Activated CD4-positive, alpha-beta T cell treated with anti-CD3 and anti-CD28 coated beads, Interleukin-2, Interleukin-4, amounts not matched to agents 100 ng/mL and 50 ng/mL, durations not matched to agents 16 hours and 8 hours (primary cell): ENCODE measurements around the gene SRM.
"Not testable (repeated sequence)": the region's sequence is repeated elsewhere in the genome, so short reads cannot be mapped to it uniquely, and the experiment has no call there.

ENCODE experiments used
- DNase-seq: peaks from one replicate; pipeline ENCODE4 v3.0.0-alpha.2; 2020; ENCODE audit warnings: low spot score

SRM gene

GRCh38 chr1:11059968-11060830 lies at the start of gene SRM:
Gene SRM (minus strand): TSS chr1:11060018. CDS start chr1:11059943, 75 bp downstream.
- peak; percentile 94 for DNase-seq

- DNase-seq = no peak
Observed at GRCh38 chr1:11109047-11109760, 49.4 kb upstream of the SRM start.

- DNase-seq = no peak
Observed at GRCh38 chr1:11107599-11107998, 47.8 kb upstream of the SRM start.

GRCh38 chr1:11105586-11105985 lies 45.8 kb upstream of the SRM start:
- no peak for DNase-seq

- DNase-seq = no peak
Observed at GRCh38 chr1:11101347-11101746, 41.5 kb upstream of the SRM start.

GRCh38 chr1:11100806-11101205 lies 41.0 kb upstream of the SRM start:
- DNase-seq = not testable (repeated sequence)

- no peak for DNase-seq
Observed at GRCh38 chr1:11100149-11100493, 40.3 kb upstream of the SRM start.

- DNase-seq = peak; percentile 95
Observed at GRCh38 chr1:11099310-11100148, 39.7 kb upstream of the SRM start, which contains the start of gene EXOSC10. Gene EXOSC10 (minus strand): TSS chr1:11099869. CDS start chr1:11099831, 38 bp downstream.

GRCh38 chr1:11098931-11099309 lies 39.1 kb upstream of the SRM start:
- no peak for DNase-seq

GRCh38 chr1:11083784-11084183 lies 24.0 kb upstream of the SRM start:
- DNase-seq = not testable (repeated sequence)

- DNase-seq = no peak
Observed at GRCh38 chr1:11080931-11081330, 21.1 kb upstream of the SRM start.

GRCh38 chr1:11078631-11079030 lies 18.8 kb upstream of the SRM start:
- DNase-seq = no peak

GRCh38 chr1:11073398-11073797 lies 13.6 kb upstream of the SRM start:
- DNase-seq = peak; percentile 36

- DNase-seq = no peak
Observed at GRCh38 chr1:11072216-11072917, 12.5 kb upstream of the SRM start.

GRCh38 chr1:11071463-11072215 lies 11.8 kb upstream of the SRM start:
- DNase-seq = no peak

GRCh38 chr1:11070876-11071275 lies 11.1 kb upstream of the SRM start:
- DNase-seq = no peak

- DNase-seq = no peak
Observed at GRCh38 chr1:11068600-11069473, 9.0 kb upstream of the SRM start.

- DNase-seq = no peak
Observed at GRCh38 chr1:11067716-11068599, 8.1 kb upstream of the SRM start.

GRCh38 chr1:11065796-11066195 lies 6.0 kb upstream of the SRM start:
- no peak for DNase-seq
